HUES48 (cell line): Measurements from ENCODE around the gene NUBPL.
"Not testable (repeated sequence)": the region's sequence is repeated elsewhere in the genome, so short reads cannot be mapped to it uniquely, and the experiment has no call there.

ENCODE experiments used
- H3K27ac ChIP-seq: one replicate; pipeline ENCODE4 v1.7.0; 2013; ENCODE audit warnings: low read depth, low read length, inconsistent platforms
- H3K27me3 ChIP-seq: 2 replicates; pipeline ENCODE4 v1.6.1; 2013; ENCODE audit warnings: mild to moderate bottlenecking, low read length; ENCODE audit not compliant: control insufficient read depth, insufficient read depth
- H3K36me3 ChIP-seq: 2 replicates; pipeline ENCODE4 v1.6.1; 2013; ENCODE audit warnings: low read length; ENCODE audit not compliant: control insufficient read depth, insufficient read depth
- H3K4me1 ChIP-seq: 2 replicates; pipeline ENCODE4 v1.6.1; 2013; ENCODE audit warnings: mild to moderate bottlenecking, low read length; ENCODE audit not compliant: control insufficient read depth, insufficient read depth
- H3K4me3 ChIP-seq: 2 replicates; pipeline ENCODE4 v1.5.1; 2013; ENCODE audit warnings: mild to moderate bottlenecking, low read depth, low read length
- H3K9ac ChIP-seq: 2 replicates; pipeline ENCODE4 v1.6.1; 2013; ENCODE audit warnings: mild to moderate bottlenecking, low read depth, low read length, moderate library complexity
- H3K9me3 ChIP-seq: 2 replicates; pipeline ENCODE4 v1.6.1; 2013; ENCODE audit warnings: low read length; ENCODE audit not compliant: control insufficient read depth, insufficient read depth

The NUBPL gene

DNA sequence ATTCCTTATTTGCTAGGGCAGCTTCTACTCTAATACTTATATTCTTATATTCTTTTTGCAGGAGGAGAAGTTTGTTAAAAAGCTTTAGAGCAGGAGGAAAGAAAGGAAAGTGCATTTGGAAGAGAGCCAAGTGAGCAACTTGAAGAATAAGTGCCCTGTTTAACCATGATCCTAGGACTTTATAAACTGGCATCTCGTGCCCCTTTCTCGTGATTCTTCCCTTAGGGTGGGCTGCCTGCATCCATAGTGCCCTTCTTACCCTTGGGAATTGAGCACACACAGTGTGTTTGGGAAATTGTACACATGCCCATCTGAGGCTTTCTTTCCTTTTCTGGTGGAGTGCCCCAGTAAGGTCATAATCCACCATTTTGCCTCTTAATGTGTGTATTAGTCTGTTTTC lies 141.9 kb downstream of the NUBPL start:
- H3K27ac ChIP-seq, result no peak overlapping the region
- H3K4me3 ChIP-seq, result no peak overlapping the region
- H3K9me3 ChIP-seq, result peaks cover 39% of the 10 kb centered on the region

DNA sequence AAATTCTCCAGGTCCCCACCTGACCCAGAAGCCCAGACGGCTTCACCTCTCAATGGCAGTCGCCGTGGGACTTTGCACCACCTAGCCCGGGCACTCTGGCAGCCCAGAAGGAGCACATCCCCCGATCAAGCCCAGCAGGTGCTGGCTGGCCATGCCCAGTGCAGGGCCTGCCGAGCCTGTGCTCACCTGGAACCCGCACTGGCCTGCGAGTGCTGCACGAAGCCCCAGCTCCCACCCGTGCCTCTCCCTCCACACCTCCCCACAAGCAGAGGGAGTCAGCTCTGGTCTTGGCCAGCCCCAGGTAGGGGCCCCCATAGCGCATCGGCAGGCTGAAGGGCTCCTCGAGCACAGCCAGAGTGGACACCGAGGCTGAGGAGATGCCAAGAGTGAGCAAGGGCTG lies 144.5 kb downstream of the NUBPL start:
- Histone ChIP-seq H3K27ac (no peak overlapping the region), H3K36me3 (no peaks in the 10 kb centered on the region), H3K9me3 (peaks cover 26% of the 10 kb centered on the region), H3K4me3 (no peak overlapping the region), H3K27me3 (no peaks in the 10 kb centered on the region), H3K4me1 (no peaks in the 10 kb centered on the region), H3K9ac (no peak overlapping the region)

More for the DNA sequence above, 141.9 kb downstream of the NUBPL start:
- no peaks in the 10 kb centered on the region for H3K27me3 ChIP-seq
- no peak overlapping the region for H3K9ac ChIP-seq
- no peaks in the 10 kb centered on the region for H3K36me3 ChIP-seq
- no peaks in the 10 kb centered on the region for H3K4me1 ChIP-seq

DNA sequence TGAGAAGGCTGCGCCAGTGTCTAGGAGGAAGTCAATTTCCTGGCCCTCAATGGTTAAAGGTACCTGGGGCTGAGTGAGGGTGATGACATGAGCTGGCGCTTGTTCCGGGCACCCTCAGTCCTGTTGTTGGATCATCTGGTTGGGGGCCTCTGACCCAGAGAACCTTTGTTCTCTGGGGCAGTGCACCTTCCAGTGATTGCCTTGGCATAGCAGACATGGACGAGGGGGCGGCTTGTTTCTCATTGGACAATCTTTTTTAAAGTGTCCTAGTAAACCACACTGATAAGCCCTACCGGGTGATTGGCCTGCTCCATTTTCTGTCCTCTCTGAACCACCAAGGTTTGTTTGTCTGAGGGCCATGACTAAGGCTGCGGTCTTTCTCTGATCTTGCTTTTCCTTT lies 147.5 kb downstream of the NUBPL start:
- H3K27me3 ChIP-seq, H3K4me1 ChIP-seq, H3K9ac ChIP-seq, H3K9me3 ChIP-seq, H3K4me3 ChIP-seq, H3K27ac ChIP-seq, H3K36me3 ChIP-seq: not testable (repeated sequence)

DNA sequence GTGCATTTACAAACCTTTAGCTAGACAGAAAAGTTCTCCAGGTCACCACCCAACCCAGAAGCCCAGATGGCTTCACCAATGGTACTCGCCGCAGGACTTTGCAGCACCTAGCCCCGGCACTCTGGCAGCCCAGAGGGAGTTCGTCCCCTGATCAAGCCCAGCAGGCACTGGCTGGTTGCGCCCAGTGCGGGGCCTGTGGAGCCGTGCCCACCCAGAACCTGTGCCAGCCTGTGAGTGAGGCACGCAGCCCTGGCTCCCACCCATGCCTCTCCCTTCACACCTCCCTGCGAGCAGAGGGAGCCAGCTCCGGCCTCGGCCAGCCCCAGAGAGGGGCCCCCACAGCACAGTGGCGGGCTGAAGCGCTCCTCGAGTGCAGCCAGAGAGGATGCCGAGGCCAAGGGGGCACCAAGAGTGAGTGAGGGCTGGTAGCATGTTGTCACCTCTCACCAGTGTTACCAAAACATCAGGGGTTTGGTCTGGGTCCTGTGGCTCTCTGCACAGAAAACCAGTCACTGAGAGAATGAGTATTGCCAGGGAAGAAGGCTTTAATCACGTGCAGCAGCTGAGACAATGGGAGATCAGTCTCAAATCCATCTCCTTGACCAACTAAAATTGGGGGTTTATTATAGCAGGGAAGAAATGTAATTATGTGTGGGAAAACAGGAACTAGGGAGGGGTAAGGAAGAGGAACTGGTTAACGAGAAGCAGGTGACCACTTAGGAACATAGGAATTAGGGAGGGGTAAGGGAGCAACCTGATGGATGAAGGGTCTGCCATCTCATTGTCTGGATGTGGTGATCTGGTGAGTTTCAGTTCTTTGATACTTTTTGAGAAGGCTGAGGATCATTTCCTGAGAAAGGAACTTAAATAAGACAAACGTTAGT lies 151.3 kb downstream of the NUBPL start:
- H3K27me3 ChIP-seq, result no peaks in the 10 kb centered on the region
- no peak overlapping the region for H3K4me3 ChIP-seq
- H3K36me3 ChIP-seq, result no peaks in the 10 kb centered on the region

DNA sequence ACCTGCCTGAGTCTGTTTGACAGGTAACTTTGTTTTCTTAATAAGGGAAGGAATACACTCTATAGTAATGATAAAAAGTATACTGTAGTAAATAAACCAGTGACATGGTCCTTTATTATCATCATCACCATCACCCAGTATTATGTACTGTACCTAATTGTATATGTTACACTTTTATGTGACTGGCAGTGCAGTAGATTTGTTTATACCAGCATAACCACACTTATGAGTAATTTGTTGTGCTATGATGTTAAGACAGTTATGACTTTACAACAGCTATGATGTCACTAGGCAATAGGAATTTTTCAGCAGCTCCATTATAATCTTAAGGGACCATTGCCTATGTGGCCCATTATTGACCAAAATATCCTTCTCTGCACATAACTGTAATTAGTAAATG lies 155.0 kb downstream of the NUBPL start:
- H3K27me3 ChIP-seq, result no peaks in the 10 kb centered on the region
- no peaks in the 10 kb centered on the region for H3K9me3 ChIP-seq
- no peak overlapping the region for H3K27ac ChIP-seq
- no peak overlapping the region for H3K4me3 ChIP-seq
- H3K36me3 ChIP-seq, result no peaks in the 10 kb centered on the region
- peaks cover 8% of the 10 kb centered on the region; the same call in 1 of the 2 replicates for H3K4me1 ChIP-seq
- no peak overlapping the region for H3K9ac ChIP-seq

More for the DNA sequence above, 151.3 kb downstream of the NUBPL start:
- Histone ChIP-seq H3K9ac (no peak overlapping the region), H3K9me3 (no peaks in the 10 kb centered on the region), H3K4me1 (peaks cover 8% of the 10 kb centered on the region; the same call in 1 of the 2 replicates), H3K27ac (no peak overlapping the region)

DNA sequence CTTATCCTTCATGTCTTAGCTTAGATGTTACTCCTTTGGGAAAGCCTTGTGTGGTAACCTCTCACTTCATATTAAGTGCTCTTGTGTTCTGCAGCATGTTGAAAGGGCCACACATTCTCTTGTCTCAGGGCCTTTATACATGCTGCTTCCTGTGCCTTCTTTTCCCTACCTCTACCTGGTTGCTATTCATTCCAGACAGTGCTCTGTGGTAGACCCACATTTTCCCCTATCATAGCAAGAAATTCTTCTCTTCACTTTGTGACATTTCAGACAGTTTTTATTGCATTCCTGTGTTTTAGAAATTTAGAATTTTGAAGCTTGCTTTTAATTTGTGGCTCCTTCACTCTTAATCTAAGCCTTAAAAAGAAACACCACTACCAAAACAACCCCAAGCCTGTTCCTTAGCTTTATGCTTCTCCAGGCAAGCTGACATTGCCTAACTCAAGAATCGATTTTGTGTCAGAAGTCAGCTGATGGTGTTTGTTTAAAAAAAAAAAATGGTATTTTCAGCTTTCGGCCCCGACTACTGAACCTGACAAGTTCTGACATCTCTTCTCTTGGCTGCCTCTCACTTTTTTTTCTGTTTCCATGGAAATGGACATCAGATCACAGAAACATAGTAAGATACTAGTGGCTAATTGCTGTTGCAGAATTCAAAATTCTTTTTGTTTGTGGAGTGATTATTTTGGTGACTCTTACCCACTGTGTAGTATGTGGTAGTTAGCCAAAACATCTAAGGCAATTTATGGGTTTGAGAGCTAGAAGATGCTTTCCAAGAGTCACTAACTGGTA lies 156.3 kb downstream of the NUBPL start:
- H3K9me3 ChIP-seq, result no peaks in the 10 kb centered on the region
- H3K4me1 ChIP-seq, result peaks cover 8% of the 10 kb centered on the region; the same call in 1 of the 2 replicates
- H3K27me3 ChIP-seq, result no peaks in the 10 kb centered on the region
- H3K27ac ChIP-seq, result no peak overlapping the region
- no peaks in the 10 kb centered on the region for H3K36me3 ChIP-seq
- H3K9ac ChIP-seq, result no peak overlapping the region
- H3K4me3 ChIP-seq, result no peak overlapping the region

DNA sequence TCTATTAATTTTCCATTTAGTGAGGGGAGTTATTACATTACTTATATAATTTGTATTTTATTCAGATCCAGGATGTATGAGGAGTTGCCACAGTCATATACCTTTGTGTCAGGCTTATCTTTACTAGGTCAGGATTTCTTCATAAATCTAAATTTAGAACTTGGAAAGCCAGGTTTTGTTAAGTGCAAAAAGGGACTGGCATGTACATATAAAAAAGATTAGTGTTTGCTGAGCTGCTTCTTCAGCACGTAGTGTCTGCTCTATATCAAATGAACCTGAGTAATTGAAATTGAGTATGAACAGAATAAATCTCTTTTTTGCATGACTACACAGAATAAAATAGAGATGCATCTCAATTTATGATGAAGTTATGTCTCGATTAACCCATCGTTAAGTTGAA lies 157.4 kb downstream of the NUBPL start:
- no peaks in the 10 kb centered on the region for H3K36me3 ChIP-seq
- H3K4me3 ChIP-seq, result no peak overlapping the region
- H3K4me1 ChIP-seq, result peaks cover 3% of the 10 kb centered on the region; the same call in 1 of the 2 replicates
- no peaks in the 10 kb centered on the region for H3K9me3 ChIP-seq
- no peaks in the 10 kb centered on the region for H3K27me3 ChIP-seq
- no peak overlapping the region for H3K27ac ChIP-seq
- no peak overlapping the region for H3K9ac ChIP-seq

DNA sequence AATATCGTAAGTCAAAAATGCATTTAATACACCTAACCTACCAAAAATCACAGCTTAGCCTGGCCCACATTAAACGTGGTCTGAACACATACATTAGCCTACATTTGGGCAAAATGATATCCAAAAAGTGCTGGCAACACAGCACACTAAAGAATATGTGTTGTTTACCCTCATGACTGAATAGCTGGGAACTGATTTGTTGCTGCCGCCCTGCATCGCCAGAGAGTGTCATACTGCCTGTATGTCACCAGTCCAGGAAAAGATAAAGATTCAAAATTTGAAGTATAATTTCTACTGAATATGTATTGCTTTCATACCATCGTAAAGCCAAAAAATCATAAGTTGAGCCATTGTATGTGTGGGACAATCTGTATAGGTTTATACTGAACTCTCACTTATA lies 157.8 kb downstream of the NUBPL start:
- H3K4me3 ChIP-seq, result no peak overlapping the region
- no peak overlapping the region for H3K9ac ChIP-seq
- no peaks in the 10 kb centered on the region for H3K4me1 ChIP-seq
- H3K27ac ChIP-seq, result no peak overlapping the region
- no peaks in the 10 kb centered on the region for H3K36me3 ChIP-seq
- no peaks in the 10 kb centered on the region for H3K27me3 ChIP-seq
- no peaks in the 10 kb centered on the region for H3K9me3 ChIP-seq

DNA sequence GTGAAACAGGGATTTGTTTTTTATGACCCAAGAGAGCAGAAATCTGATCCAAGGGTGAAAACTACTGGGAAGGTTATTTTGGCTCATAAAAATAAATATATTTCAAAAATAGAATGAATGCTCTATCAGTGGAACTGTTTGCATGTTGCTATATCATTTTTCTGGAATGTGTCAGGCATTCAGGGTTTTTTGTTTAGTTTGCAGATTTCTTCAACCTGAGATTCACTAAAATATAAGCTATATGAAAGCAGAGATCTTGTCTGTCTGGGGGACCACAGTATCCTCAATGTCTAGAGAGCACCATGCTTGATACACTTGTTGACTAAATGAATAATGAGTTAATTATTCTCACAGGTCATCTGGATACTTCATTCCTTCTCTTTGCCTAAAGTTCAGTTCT lies 165.1 kb downstream of the NUBPL start:
- peaks cover 11% of the 10 kb centered on the region for H3K9me3 ChIP-seq
- no peaks in the 10 kb centered on the region for H3K27me3 ChIP-seq
- H3K4me3 ChIP-seq, result no peak overlapping the region
- no peaks in the 10 kb centered on the region for H3K4me1 ChIP-seq
- H3K27ac ChIP-seq, result no peak overlapping the region
- no peaks in the 10 kb centered on the region for H3K36me3 ChIP-seq
- no peak overlapping the region for H3K9ac ChIP-seq

DNA sequence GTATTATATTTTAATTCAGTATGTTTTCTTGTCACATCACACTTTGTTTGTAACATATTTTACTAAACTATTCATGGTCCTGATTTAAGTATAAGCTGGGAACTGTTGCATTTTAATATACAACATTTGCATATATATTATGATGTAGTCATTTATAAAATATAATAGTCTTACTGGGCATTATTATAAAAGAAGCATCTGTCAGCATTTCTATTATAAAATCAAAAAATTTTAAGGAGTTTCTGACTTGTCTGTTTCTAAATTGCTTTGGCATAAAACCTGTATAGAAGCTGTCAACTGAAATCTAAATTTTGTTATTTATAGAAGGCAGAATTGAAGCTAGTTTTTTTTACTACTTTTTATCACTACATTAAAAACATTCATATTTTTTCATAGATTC lies 166.6 kb downstream of the NUBPL start:
- Histone ChIP-seq H3K27ac (no peak overlapping the region), H3K4me3 (no peak overlapping the region), H3K27me3 (no peaks in the 10 kb centered on the region), H3K9ac (no peak overlapping the region), H3K36me3 (no peaks in the 10 kb centered on the region), H3K9me3 (peaks cover 11% of the 10 kb centered on the region), H3K4me1 (no peaks in the 10 kb centered on the region)

DNA sequence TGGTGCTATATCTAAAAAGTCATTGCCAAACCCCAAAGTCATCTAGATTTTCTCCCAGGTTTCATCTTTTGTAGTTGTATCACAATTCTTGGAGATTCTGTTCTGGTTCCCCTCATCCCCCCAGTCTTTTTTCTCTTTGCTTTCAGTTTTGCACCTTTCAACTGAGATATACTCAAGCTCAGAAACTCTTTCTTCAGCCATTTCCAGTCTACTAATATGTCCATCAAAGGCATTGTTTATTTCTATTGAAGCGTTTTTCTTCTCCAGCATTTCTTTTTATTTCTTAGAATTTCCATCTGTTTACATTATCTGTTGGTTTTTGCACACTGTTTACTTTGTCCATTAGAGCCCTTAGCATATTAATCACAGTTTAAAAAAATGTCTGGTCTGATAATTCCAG lies 179.5 kb downstream of the NUBPL start:
- no peaks in the 10 kb centered on the region for H3K4me1 ChIP-seq
- H3K27ac ChIP-seq, result no peak overlapping the region
- H3K36me3 ChIP-seq, result no peaks in the 10 kb centered on the region

More for the DNA sequence above, 179.5 kb downstream of the NUBPL start:
- Histone ChIP-seq H3K9me3 (no peaks in the 10 kb centered on the region), H3K9ac (no peak overlapping the region), H3K4me3 (no peak overlapping the region), H3K27me3 (no peaks in the 10 kb centered on the region)
